ENCODE results near the gene CA12.

GRCh38 chr15:63348392-63348791 lies 33.3 kb downstream of the CA12 start:
- TF ChIP-seq CTCF (conservative IDR thresholded peaks at IDR 0.05; ENCODE audit: low read depth, low read length) (no peak), EZH2 (IDR thresholded peaks at IDR 0.05; ENCODE audit: borderline replicate concordance, low read depth, low read length, poor library complexity, severe bottlenecking) (no peak)

Data from A673 (cell line).